ENCODE data around the gene HAO2. TPM values are rescaled to one million over a fixed set of nuclear protein-coding genes. Genes with fewer than 3 reads are reported as not detected.
A peak's percentile ranks its signal among the peaks of the same experiment; 100 is the strongest.
"Not testable (repeated sequence)": the region's sequence is repeated elsewhere in the genome, so short reads cannot be mapped to it uniquely, and the experiment has no call there.

Gene HAO2
- total RNA-seq, 1 donor = not detected

DNA sequence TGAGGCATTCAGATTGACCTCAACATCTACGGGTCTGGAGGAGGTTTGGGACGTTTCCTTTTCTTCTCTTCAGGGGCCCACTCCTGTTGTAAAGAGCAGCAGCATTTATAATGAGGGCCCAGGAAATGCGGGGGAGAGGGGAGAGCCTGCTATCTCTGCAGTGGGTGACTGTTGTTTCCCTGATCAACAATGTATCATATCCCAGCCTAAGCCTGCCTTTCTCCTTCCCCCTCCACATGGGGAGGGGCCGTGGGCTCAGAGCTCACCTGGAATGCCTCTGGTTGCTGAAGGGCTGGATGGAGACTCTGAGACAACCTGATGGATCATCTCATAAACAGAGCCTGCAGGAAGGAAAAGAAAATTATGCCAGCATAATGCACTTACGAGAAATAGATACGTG lies 36.0 kb upstream of the HAO2 start:
- TF ChIP-seq CTCF (IDR thresholded peaks at IDR 0.05; ENCODE audit: insufficient read depth, low read depth, low read length) = no peak
- no peak for DNase-seq (ENCODE audit: low read depth)
- no peak overlapping the region for H3K4me3 ChIP-seq (ENCODE audit: low read depth, low read length)

DNA sequence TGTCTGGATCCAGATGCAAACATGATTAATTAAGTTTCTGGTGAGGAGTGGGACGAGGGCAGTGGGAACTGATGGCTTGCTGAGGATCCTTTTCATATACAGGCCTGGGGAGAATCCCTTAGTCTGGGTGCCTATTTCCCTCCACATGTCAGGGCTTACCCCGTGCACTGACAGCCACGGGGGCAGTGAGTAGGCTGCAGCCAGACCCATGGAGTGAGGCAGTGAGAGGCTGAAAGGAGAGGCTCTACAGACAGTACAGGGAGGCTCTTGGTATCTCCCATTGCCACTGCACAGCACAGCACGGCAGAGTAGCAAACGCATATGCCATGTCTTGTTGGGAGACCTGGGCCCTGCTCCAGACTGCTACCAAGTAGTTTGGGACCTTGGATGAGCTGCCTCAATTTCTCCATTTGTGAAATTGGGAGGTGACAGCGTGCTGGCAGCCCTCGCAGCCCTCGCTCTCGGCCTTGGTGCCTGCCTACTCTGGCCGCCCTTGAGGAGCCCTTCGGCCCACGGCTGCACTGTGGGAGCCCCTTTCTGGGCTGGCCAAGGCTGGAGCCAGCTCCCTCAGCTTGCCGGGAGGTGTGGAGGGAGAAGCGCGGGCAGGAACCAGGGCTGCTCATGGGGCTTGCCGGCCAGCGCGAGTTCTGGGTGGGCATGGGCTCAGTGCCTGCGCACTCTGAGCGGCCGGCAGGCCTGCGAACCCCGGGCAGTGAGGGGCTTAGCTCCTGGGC lies 35.3 kb upstream of the HAO2 start:
- H3K4me3 ChIP-seq (ENCODE audit: low read depth, low read length) = no peak overlapping the region
- no peak for DNase-seq (ENCODE audit: low read depth)
- no peak for TF ChIP-seq CTCF (IDR thresholded peaks at IDR 0.05; ENCODE audit: insufficient read depth, low read depth, low read length)

GRCh38 chr1:119333897-119334250 lies 34.7 kb upstream of the HAO2 start:
- DNase-seq (ENCODE audit: low read depth); H3K4me3 ChIP-seq (ENCODE audit: low read depth, low read length): not testable (repeated sequence)

GRCh38 chr1:119336848-119337247 lies 31.7 kb upstream of the HAO2 start:
- TF ChIP-seq CTCF (IDR thresholded peaks at IDR 0.05; ENCODE audit: insufficient read depth, low read depth, low read length) = no peak
- no peak overlapping the region for H3K4me3 ChIP-seq (ENCODE audit: low read depth, low read length)
- peak; percentile 79 for DNase-seq (ENCODE audit: low read depth)

DNA sequence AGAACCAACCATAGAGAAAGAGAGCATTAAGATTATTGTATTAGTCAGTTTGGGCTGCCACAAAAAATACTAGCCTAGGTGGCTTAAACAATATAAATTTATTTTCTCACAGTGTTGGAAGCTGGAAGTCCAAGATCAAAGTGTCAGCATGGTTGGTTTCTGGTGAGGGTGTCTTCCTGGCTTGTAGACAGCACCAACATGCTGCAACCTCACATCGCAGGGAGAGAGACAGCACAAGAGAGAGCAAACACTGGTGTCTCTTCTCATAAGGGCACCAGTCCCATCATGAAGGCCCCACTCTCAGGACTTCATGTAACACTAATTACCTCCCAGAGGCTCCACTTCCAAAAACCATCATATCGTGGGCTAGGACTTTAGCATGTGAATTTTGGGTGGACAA lies 30.6 kb upstream of the HAO2 start:
- no peak overlapping the region for H3K4me3 ChIP-seq (ENCODE audit: low read depth, low read length)
- DNase-seq (ENCODE audit: low read depth) = no peak
- TF ChIP-seq CTCF (IDR thresholded peaks at IDR 0.05; ENCODE audit: insufficient read depth, low read depth, low read length) = no peak

- no peak for DNase-seq (ENCODE audit: low read depth)
- no peak overlapping the region for H3K4me3 ChIP-seq (ENCODE audit: low read depth, low read length)
- TF ChIP-seq CTCF (IDR thresholded peaks at IDR 0.05; ENCODE audit: insufficient read depth, low read depth, low read length) = no peak
Observed at GRCh38 chr1:119338757-119339156, 29.8 kb upstream of the HAO2 start.

- DNase-seq (ENCODE audit: low read depth) = no peak
- TF ChIP-seq CTCF (IDR thresholded peaks at IDR 0.05; ENCODE audit: insufficient read depth, low read depth, low read length) = no peak
- no peak overlapping the region for H3K4me3 ChIP-seq (ENCODE audit: low read depth, low read length)
Observed at GRCh38 chr1:119340861-119341261, 27.7 kb upstream of the HAO2 start.
